ENCODE results near the gene TLE2.

Gene TLE2

DNA sequence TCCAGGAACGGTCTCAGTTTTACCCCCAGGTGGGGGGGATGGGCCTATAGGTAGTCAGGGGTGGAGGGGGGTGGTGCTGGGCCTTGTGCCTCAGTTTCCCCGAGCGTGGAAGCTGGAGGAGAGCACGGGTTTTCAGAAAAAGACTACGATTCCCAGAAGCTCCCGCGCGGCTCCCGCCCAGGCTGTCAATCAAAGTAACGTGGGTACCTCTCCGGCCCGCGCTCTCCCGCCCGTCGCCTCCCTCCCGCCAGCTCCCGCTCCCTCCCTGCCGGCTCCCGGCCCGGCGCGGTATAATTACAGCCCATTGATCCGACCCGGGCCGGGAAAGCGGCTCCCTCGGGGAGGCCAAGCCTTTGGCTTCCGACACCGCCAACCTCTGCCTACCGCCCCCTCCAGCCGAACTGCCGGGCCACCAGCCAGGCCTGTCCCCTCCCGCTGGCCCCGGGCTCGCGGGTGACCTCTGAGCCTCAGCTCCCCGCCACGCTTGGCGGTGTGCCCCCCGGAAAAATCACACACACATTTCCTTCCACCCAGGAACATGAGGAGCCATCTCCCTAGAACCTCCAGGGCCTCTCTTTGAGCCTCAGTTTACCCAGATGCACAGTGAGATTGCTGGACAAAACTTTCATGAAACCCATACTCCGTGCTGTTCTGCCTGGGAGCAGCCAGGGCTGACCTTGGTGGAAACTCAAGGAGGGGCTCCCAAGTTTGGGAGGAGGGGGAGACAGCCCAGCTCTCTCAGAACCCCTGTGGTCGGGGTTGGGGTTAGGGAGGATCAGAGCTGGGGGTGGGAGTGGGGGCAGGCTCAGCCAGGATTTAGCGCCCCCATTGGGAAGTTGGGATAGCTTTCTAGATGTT lies 7.3 kb upstream of the TLE2 start:
- peak; percentile 79 for DNase-seq

DNA sequence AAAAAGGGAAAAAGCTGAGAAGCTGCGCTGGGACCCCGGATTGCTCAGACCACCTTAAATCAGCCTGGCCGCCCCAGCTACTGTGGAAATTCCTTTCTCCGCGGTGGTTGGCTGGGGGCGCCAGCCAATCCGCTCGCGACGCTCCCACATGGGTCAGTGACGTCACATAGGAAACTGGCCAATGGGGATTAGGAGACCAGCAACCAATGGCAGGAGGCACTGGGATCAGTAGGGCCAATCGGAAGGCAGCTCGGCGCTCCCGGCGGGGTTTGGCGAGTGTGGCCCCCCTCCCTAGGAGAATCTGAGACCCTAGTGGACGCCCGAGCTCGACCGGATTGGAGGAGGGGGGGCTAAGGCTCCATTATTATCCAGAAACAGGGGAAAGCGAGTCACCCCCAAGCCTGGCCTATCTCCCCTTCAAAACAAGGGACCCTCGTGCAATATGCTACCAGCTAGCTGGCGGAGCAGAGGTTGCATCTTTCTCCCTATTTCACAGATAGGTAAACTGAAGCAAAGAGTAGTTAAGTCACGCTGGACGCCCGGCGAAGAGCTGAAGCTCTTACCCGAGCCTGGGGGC lies 6.5 kb upstream of the TLE2 start:
- DNase-seq = peak; percentile 93

DNA sequence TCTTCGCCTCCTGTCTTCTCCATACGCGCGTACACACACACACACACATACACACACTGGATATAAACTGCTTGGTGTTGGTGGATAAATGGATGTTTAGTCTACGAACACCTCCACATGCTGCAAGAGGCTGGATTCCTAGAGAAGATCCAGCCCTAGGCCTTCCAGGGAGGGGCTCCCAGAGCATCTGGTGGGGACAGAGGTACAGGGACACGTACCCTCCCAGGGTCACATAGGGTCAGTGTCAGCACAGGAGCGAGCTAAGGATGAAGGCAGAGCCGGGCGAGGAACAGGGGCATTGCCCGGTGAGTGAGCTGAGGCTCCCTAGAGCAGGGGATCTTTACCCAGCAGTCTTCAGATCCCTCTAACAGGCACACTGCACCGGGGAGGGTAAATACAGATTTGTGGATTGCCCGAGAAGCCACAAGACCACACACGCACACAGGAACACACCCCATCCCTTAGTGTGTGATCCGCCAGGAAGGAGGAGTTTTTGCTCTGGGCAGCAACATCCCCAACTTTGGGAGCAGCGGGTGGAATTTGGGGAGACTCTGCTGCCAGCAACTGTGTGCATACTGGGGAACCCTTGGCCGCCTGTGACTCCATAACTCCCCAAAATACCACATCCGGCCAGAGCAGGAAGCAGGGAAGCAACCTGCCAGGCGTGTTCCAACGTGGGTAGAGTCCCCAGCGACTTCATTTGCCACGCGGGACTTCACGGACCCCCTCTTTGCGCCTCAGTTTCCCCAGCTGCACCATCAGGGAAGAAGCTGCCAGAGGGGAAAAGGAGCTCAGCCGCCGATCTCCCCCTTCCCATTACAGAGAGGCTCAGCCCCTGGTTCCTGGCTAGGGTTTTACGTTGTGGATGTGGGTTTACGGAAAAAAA lies 5.8 kb upstream of the TLE2 start:
- no peak for DNase-seq

DNA sequence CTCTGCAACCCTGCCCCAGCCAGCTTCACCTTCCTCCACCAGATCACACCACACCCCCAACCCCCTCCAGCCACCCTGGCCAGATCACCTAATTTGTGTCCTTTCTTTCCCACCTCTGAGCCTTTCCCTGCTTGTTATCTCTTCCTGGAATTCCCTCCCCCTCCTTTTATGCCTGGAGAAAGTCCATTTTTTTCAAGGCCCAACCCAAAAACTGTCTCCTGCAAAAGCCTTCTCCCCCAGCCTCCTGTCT lies 5.3 kb upstream of the TLE2 start:
- DNase-seq = no peak

DNA sequence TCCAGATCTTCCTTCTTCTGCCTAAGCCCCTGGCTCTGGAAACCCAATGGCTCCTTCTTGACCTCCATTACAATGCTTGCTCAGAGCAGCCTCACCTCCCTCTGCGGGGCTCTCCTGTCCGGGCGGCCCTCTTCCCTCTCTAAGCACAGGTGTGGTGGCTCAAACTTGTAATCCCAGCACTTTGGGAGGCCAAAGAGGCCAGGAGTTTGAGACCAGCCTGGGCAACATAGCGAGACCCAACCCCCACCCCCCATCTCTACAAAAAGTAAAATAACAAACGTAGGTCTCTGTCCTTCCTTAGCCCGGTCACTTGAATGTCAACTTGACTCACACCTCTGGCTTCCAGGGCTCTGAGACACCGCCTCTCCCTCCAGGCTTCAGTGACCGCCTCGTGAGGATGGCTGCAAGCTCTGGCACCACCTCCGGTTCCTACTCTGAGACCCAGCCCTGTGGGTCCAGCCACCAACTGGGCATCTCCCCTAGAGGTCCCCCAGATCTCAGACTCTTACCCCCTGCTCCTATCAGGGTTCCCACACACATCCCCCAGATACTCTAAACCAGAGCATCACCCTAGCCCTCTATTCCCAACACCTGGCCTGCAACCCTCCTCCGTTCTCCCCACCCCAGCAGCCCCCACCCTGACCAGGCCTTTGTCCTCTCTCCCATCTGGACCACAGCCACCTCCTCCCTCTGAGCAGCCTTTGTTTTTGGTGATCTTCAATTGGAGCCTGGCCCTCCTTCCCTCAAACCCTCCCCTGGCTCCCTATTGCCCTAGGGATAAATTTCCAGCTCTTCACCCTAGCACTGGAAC lies 4.7 kb upstream of the TLE2 start:
- DNase-seq = no peak

DNA sequence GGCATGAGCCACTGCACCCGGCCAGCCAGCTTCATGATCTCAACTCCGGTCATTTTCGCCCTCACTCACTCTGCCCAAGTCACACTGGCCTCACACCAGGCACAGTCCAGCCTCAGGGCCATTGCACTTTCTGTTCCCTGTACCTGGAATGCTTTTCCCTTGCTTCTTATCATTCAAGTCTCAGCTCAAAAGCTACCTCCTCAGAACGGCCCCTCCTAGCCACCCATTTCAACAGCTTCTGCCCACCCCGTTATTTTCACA lies 2.5 kb upstream of the TLE2 start:
- no peak for DNase-seq

DNA sequence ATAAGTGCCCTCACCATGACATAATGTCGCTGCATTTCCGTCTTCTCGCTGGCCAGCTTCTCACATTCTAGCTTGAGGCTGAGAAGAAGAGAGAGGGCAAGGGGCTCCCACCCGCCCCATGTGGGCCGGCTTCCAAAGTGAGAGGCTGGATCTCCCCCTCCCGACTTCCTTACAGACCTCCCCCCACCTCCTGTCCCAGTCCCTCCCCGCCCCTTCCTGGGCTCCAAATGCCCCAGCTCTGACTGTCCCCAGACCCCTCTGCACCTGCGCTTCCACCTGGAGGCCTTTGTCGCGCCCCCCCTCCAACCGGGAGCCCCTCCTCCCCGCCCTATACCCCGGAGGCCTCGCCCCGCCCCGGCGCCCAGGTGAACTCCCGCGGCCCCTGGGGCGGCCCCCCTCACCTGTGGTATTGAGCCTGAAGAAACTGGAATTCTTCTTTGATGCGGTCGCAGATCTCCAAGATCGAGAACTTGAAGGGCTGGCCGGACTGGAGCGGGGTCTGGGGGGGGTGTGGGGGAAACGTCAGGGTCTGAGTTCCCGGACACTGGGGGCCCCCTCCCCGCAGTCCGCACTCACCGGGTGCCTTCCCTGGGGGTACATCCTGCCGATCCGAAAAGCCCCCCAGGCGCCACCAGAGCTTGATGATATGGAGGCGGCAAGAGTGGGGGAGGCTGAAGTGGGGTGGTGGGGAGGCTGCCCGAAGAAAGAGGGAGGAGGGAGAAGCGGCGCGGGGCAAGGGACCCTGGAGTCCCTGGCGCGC lies 595 bp downstream of the TLE2 start:
- no peak for DNase-seq

DNA sequence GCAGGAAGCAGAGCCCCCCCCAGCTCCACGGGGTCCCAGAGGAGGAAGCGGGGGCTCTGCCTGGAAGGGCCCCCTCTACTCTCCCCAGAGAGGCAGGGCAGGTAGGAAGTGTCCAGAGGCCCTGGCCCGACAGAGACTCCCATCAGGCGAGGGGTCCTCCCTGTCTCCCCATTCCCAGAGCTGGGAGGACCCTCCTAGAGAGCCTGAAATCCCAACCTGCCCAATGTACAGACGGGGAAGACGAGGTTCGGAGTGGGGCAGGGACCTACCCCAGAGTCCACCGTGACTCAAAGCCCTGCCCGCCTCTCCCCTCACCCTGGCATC lies 1.1 kb downstream of the TLE2 start:
- no peak for DNase-seq

DNA sequence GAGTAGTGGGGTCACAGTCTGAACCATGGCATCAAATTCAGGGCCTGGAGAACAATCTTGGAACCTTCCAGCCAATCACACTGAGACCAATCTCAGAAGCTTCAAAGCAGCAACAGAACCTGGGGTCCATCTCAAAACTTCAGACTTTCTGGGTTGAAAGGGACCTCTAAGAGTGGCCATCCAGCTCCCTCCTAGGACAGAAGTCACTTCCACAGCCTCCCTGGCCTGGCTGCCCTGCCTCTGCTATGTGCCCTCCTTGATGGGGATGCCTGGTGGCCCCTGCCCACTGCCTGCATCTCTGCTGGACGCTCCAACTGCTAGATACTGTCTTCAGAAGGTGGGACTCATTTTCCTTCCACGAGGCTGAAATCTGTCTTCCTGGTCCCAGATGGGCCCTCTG lies 1.8 kb downstream of the TLE2 start:
- no peak for DNase-seq

DNA sequence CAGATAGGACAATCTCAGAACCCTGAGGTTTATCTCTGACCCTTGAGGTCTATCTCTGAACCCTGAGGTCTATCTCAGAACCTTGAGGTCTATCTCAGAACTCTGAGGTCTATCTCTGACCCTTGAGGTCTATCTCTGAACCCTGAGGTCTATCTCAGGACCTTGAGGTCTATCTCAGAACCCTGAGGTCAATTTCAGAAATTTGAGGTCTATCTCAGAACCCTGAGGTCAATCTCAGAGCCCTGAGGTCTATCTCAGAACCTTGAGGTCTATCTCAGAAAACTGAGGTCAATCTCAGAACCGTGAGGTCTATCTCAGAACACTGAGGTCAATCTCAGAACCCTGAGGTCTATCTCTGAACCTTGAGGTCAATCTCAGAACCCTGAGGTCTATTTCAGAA lies 2.3 kb downstream of the TLE2 start:
- no peak for DNase-seq

DNA sequence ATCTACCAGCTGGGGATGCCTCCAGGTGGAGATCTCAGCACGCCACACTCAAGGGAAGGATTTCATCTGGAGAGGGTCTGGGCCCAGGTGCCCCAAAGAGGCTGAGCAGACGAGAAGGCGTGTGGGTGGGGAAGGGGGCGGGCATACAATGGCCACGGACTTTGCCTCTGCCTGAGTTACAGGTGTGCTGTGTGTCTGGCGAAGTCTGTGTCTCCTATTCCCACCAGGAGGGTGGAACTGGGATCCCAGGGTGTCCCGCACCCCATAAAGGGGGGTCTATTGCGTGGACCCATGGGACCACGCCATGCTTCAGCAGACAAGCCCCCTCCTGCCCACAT lies 3.6 kb downstream of the TLE2 start:
- DNase-seq = no peak

DNA sequence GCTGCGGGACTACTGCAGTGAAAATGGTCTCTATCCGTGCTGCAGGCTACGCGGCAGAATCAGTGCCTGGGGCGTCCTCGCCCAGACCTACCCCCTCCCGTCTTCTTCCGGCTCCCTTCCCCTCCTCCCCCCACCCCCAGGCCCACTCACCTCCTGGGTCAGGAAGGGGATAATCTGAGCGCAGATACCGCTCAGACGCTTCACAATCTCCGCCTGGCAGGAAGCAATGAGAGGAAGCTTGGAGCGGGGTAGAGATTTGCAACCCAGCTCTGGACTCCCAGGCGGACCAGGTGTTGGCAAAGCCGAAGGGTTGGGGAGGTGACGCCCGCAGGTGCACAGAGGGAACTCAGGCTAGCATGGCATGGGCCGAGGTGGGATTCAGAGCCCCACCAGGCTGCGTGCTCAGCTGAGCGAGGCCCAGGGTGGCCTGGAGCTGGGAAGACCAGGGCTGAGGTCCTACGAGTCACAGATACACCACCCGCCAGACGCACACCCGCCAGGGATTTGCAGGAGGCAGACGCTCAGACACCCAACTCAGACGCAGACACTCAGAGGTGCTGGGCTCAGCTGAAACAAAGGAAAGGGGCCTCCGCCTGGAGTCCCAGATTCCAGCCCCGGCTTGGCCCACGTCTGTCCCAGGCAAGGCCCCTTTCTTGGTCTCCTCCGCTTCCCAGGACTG lies 4.1 kb downstream of the TLE2 start:
- no peak for DNase-seq

DNA sequence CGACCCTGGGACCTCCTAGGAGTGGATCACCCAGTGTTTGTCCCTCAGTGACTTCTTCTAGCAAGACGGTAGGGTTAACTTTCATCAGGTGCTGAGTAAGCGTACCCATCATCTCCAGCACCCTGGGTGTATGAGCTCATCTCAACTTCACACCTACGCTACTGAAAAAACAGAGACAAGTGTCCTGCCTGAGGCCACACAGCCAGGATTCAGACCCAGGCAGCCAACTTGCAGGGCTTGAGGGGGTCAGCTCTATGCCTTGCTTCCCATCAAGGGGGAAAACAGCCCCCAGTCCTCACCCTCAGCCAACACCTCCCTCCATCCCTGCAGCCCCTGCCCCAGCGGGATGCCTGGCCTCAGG lies 4.6 kb downstream of the TLE2 start:
- peak; percentile 31 for DNase-seq

DNA sequence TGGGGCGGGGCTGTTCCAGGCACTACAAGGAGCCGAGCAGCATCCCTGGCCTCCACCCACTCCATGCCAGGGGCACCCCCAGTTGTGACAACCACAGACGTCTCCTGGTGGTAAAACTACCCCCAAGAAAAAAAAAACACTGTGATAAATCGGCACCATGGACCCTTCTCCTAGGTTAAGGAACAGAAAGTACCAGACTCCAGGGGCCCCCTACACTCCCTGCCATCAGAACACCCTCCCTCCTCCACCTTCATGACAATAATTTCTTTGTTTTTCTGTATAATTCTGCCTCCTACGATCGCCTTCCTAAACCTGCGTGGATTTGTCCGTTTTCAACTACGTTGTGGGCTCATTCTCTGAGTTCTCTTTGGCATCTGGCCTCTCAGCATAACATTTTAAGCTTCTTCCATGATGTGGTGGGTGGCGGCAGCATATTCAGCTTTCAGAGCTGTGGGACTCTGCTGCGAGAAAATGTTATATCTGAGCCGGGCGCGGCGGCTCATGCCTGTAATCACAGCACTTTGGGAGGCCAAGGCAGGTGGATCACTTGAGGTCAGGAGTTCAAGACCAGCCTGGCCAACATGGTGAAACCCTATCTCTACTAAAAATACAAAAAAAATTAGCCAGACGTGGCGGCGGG lies 8.6 kb downstream of the TLE2 start:
- no peak for DNase-seq

DNA sequence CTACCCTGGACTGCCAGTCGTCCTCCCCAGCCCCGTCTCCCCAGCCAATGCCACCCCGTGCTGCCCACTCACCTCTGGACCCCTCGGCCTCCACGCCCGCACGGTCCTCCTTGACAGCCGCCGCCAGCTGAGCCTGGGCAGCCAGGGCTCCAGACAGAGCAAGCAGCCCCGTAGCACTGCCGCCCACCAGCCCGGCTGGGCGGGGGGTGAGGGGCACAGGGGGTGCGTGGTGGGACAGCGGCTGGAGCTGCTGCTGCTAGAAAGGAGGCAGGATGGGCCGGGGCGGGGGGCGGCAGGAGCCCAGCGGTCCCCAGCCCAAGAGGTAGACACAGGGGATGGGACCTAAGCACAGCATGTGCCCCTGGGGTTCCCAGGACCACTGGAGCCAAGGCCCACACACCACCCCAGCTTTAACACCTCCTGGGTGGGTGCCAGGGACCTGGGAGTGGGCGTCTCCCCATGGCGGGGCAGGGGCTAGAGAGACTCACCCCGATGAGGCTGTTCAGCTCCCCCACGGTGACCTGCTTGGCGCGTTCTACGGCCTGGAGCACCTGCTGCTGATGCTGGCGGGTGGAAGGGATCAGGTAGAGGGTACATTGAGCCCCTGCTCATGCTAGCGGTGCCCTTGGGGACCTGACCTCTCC lies 9.7 kb downstream of the TLE2 start:
- no peak for DNase-seq

DNA sequence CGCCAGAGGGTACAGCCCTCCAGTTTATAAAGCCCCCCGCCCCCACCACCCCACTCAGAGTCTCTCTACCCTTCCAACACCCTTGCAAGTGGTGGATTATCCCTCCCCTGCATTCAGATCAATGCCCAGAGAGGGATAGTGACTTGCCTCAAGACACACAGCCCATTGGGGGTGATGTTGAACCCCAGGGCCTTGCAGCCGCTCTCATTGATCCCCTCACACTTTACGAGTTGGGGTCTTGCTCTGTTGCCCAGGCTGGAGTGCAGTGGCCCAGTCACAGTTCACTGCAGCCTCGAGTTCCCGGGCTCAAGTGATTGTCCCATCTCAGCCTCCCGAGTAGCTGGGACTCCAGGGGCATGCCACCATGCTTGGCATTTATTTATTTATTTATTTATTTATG lies 11.2 kb downstream of the TLE2 start:
- DNase-seq = no peak

DNA sequence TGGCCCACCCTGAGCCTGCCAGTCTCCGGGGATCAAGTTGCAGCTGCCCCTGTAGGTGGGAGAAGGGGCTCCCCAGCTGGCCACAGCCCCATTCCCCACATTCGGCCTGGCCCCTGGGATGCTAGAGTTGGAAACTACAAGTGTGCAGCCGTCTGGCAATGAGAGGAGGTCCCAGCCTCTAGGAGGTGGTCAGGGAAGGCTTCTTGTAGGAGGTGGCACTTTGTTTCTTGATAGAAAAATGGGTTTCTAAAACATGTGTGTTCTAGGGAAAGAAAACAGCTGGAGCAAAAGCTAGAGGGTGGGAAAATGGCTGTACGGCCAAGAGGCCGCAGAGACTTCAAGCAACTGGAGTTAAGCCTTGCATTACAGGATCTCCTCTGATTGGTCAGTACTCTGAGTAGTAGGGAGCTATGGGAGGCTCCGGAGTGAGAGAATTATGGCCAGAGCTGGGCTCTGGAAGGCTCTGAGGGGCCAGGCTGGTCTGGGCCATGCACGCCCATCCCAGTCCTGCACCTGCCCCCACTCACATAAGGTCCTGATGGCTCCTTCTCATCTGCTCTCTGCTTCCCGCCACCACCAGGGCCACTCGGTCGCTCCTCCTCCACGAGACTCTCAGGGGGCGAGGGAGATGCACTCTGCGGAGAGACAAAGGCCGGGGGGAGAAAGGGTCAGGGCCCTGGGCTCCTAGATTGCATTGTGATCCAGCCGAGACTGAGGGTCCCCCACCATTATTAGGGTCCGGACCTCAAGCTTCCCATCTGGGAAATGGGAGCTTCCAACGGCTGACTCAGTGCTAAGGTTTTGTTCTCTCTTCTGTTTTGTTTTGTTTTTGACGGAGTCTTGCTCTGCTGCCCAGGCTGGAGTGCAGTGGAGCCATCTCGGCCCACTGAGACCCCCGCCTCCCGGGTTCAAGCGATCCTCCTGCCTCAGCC lies 13.7 kb downstream of the TLE2 start:
- no peak for DNase-seq

DNA sequence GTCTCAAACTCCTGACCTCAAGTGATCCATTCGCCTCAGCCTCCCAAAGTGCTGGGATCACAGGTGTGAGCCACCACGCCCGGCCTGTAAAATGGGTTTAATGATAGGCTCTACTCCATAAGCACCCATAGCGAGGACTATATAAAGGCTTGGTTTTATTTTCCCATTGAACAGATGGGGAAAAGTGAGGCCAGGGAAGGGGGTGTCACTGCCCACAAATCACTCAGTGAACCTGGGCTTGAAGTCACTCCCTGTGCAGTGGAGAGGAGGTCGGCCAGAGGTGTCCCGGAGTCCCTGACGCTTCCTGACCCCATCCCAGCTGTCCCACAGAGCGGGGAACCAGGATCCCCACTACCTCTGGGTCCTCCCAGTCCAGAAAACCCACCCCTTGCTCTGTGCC lies 14.9 kb downstream of the TLE2 start:
- no peak for DNase-seq

DNA sequence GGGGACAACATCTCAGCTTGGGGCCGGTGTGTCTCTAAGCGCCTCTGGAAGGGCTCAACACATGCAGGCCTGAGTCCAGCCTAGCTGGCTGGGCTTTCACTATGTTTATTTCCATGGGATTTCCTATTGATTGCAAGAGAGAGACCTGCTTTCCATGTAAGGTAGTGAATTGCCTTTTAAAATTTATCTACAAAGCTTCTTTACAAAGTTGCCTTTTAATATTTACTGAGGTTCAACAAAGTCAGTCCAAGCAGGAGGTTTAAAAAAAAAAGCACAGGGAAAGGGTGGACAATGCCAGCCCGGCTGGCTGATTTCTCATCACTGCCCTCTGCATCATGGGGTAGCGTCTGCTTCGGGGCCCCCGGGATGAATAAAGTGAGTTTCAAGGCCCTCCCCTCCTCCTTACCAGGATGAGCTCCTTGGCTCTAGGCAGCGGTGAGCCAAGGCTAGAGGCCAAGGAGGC lies 15.8 kb downstream of the TLE2 start:
- no peak for DNase-seq

DNA sequence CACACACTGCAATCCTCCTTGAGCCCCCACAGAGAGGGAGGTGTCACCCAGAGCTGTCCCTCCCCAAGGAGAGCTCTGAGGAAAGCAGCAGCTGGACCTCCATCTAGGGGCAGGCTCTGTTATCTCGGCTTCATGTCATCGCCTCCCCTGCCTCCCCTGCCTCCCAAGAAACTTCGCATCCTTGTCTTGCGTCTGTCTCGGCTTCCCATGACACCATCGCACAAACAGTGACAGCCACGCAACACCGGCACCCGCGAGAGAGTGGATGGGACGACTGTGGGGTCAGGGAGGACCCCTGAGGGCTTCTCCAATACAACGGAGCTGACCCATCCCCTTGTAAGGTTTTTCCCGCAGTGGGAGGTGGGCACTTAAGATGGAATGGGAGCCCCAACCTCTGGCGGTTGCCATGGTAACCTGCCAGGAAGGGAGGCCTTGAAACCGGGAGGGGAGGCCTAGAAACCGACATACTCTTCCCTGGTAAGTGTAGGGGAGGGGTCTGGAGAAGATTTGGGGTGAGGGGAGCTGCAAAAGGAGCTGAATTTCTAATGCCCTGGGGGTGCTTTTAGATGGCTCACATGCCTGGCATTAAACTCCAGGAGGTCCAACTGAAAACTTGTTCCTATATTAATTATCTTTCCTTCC lies 16.3 kb downstream of the TLE2 start:
- no peak for DNase-seq

Data from activated naive CD4-positive, alpha-beta T cell treated with anti-CD3 and anti-CD28 coated beads, Interleukin-2, amount 50 U/mL, for 16 hours (primary cell).